GM10266 (cell line): ENCODE results near the gene PRAC2.

Experiments
- DNase-seq: peaks from one replicate; pipeline ENCODE4 v3.0.0; 2012; ENCODE audit errors: extremely low spot score
- TF ChIP-seq, protein P1 (sequence below): IDR thresholded peaks from 2 replicates; pipeline ENCODE4 v1.5.1; 2012; ENCODE audit warnings: mild to moderate bottlenecking, low read depth; ENCODE audit not compliant: control insufficient read depth, insufficient read depth; ENCODE audit errors: missing control alignments

PRAC2 gene

DNA sequence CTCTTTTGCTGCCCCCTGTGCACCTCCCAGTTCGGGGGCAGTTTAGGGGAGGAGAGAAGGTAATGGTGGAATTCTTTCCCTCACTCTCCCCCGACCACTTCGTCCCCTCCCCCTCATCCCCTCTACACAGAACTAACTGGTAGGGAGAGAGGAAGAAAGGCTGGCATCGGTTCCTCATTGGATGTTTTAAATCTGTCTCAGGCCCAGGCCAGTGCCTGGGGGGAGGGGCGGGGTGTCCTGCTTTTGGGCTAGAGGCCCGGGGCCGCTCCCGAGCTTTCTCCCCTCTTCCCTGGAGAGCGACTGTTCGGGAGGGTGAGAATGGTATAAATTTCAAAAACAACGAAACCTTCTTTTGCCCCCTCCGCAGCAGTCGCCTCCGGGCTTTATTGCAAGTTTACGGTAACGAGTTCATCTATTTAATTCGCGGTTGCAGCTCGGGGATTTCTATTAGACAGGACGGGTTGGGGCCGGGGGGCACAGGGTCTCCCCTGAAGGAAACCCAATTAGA, at the start of gene PRAC2:
PRAC2 (plus strand) TSS at position 271 of the 508 bp plus-strand sequence. CDS start 1,226 bp downstream, outside the sequence.
- TF ChIP-seq, protein P1, sequence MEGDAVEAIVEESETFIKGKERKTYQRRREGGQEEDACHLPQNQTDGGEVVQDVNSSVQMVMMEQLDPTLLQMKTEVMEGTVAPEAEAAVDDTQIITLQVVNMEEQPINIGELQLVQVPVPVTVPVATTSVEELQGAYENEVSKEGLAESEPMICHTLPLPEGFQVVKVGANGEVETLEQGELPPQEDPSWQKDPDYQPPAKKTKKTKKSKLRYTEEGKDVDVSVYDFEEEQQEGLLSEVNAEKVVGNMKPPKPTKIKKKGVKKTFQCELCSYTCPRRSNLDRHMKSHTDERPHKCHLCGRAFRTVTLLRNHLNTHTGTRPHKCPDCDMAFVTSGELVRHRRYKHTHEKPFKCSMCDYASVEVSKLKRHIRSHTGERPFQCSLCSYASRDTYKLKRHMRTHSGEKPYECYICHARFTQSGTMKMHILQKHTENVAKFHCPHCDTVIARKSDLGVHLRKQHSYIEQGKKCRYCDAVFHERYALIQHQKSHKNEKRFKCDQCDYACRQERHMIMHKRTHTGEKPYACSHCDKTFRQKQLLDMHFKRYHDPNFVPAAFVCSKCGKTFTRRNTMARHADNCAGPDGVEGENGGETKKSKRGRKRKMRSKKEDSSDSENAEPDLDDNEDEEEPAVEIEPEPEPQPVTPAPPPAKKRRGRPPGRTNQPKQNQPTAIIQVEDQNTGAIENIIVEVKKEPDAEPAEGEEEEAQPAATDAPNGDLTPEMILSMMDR = no peak
- peak; percentile 9 for DNase-seq

- no peak for DNase-seq
- TF ChIP-seq, protein P1 = no peak
Observed at GRCh38 chr17:48676963-48677558, 45.9 kb upstream of the PRAC2 start.

- TF ChIP-seq, protein P1 = peak; percentile 97
- peak; percentile 83 for DNase-seq
Observed at GRCh38 chr17:48678141-48678971, 44.6 kb upstream of the PRAC2 start.

GRCh38 chr17:48679385-48680096, 43.4 kb upstream of the PRAC2 start:
- TF ChIP-seq, protein P1 = no peak
- DNase-seq = no peak

- no peak for DNase-seq
- TF ChIP-seq, protein P1 = no peak
Observed at GRCh38 chr17:48681609-48682008, 41.4 kb upstream of the PRAC2 start.

GRCh38 chr17:48690655-48691054, 32.3 kb upstream of the PRAC2 start:
- DNase-seq = no peak
- TF ChIP-seq, protein P1 = no peak
